Measurements from ENCODE around the gene ID3. TPM values are rescaled to one million over a fixed set of nuclear protein-coding genes. Genes with fewer than 3 reads are reported as not detected.

ID3 gene
- total and polyA plus RNA-seq, 9 of the 15 experiments (the other 6 are each of a cell fraction or from before 2014, with no cell fraction given) = 6.8 to 59.8 (median 23.5) TPM

GRCh38 chr1:23571465-23571864 lies 12.2 kb upstream of the ID3 start (continued):
- TF ChIP-seq TAF7 (tag; IDR thresholded peaks at IDR 0.05) = no peak
- TF ChIP-seq ZNF280A (IDR thresholded peaks at IDR 0.05; ENCODE audit: low read depth, partially characterized antibody) = no peak
- no peak for TF ChIP-seq ZBED1 (IDR thresholded peaks at IDR 0.05)
- no peak for TF ChIP-seq ZNF609 (CRISPR knock-in tag; IDR thresholded peaks at IDR 0.05; ENCODE audit: borderline replicate concordance)
- TF ChIP-seq ZSCAN32 (CRISPR knock-in tag; IDR thresholded peaks at IDR 0.05) = no peak
- no peak for TF ChIP-seq HCFC1 (IDR thresholded peaks at IDR 0.05; ENCODE audit: low read depth, low read length)
- no peak for TF ChIP-seq IFI16 (CRISPR knock-in tag; IDR thresholded peaks at IDR 0.05)
- TF ChIP-seq CREB5 (CRISPR knock-in tag; IDR thresholded peaks at IDR 0.05) = no peak
- no peak for TF ChIP-seq MTA2 (IDR thresholded peaks at IDR 0.05; ENCODE audit: low read depth)
- no peak for TF ChIP-seq ILF3 (IDR thresholded peaks at IDR 0.05; ENCODE audit: borderline replicate concordance)
